Measurements from ENCODE around the gene DSE.

DNA sequence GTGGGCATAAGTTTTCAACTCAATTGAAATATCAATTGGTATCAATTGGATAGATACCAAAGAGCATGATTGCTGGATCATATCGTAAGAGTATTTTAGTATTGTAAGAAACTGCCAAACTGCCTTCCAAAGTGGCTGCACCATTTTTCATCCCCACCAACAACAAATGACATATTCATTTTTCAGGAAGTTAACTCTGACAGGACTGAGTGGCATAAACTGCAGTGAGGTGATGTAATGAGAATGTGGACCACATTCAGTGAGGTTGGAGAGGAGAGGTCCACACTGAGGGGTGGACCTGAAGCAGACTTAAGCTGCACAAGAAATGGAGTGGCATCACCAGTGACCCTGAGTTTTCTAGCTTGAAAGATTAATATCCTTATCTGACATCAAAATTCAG lies 78.8 kb downstream of the DSE start:
- TF ChIP-seq, protein P1, sequence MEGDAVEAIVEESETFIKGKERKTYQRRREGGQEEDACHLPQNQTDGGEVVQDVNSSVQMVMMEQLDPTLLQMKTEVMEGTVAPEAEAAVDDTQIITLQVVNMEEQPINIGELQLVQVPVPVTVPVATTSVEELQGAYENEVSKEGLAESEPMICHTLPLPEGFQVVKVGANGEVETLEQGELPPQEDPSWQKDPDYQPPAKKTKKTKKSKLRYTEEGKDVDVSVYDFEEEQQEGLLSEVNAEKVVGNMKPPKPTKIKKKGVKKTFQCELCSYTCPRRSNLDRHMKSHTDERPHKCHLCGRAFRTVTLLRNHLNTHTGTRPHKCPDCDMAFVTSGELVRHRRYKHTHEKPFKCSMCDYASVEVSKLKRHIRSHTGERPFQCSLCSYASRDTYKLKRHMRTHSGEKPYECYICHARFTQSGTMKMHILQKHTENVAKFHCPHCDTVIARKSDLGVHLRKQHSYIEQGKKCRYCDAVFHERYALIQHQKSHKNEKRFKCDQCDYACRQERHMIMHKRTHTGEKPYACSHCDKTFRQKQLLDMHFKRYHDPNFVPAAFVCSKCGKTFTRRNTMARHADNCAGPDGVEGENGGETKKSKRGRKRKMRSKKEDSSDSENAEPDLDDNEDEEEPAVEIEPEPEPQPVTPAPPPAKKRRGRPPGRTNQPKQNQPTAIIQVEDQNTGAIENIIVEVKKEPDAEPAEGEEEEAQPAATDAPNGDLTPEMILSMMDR (IDR thresholded peaks at IDR 0.05): no peak
- TF ChIP-seq POLR2A (IDR thresholded peaks at IDR 0.05): no peak
